Activated CD8-positive, alpha-beta memory T cell treated with anti-CD3 and anti-CD28 coated beads, Interleukin-2, amount 50 U/mL, for 4 hours (primary cell): ENCODE data around the gene FAM83F.
"Not testable (repeated sequence)": the region's sequence is repeated elsewhere in the genome, so short reads cannot be mapped to it uniquely, and the experiment has no call there.

Experiments
- DNase-seq: peaks from one replicate; pipeline ENCODE4 v3.0.0-alpha.2; 2020

FAM83F gene

GRCh38 chr22:39966470-39966869 is 28.3 kb upstream of the FAM83F start:
- DNase-seq: no peak

- DNase-seq: no peak
Measured at GRCh38 chr22:39967103-39967829, 27.5 kb upstream of the FAM83F start.

DNA sequence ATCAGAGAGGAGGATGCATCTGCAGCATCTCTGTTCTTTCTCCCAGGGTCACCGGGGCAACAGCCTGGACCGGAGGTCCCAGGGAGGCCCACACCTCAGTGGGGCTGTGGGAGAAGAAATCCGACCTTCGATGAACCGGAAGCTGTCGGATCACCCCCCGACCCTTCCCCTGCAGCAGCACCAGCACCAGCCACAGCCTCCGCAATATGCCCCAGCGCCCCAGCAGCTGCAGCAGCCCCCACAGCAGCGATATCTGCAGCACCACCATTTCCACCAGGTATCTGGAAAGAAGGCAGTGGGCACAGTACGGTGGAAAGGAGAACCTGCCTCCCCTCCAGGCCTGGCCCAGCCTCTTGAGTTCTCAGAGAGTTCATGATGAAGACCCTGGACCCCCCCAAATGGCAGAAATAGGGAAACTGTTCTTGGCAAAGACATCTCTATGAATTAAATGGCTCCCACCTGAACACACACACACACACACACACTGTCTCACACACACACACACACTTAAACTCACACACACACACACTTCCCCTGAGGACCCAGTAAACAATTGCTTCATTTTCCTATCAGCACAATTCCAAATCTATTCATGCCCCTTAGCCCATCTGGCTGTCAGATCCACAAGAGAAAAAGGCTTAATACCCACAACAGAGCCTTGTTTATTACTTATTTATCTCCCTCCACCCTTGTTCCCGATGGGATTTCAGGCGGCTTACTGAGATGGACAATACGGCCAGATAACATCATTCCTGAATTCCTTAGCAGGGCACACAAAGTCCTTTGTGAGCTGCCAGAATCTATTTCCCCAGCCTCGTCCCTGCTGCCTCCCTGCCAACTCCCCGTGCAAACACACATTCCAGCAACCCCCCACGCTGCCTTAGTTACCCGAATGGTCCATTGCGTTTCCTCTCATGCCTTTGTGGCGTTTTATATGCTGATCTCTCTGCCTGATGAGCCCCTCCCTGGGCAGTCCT is 26.5 kb upstream of the FAM83F start:
- DNase-seq: no peak

DNA sequence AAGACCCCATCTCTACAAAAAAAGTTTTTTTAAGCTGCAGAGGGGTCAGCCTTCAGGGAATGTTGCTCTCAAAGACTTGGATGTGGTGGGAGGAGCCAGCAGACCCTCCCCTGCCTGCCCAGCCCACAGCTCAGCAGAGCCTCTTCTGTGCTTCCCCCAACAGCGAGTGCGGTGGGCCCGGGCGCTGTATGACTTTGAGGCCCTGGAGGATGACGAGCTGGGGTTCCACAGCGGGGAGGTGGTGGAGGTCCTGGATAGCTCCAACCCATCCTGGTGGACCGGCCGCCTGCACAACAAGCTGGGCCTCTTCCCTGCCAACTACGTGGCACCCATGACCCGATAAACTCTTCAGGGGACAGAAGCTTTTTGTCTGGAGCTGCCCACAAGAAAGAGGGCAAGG is 24.0 kb upstream of the FAM83F start:
- no peak for DNase-seq

GRCh38 chr22:39972641-39973040 is 22.1 kb upstream of the FAM83F start:
- no peak for DNase-seq

DNA sequence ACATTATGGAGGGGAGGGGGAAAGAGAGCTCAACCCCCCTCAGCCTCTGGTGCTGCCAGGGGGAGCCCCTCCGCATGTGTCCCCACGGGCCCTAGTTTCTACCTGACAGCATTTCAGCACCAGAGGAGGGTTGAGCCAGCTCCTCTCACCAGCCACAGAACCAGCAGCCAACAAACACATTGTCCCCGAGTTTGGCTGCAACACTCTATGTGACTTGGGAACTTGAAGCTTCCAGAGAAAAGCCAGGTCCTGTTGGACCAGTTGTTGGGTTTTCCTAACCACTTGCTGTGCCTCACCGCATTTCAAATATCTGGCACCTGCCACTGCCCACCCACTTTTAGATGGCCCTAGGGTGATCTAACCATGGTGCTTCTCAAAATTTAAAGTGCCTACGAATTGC is 21.1 kb upstream of the FAM83F start:
- no peak for DNase-seq

DNA sequence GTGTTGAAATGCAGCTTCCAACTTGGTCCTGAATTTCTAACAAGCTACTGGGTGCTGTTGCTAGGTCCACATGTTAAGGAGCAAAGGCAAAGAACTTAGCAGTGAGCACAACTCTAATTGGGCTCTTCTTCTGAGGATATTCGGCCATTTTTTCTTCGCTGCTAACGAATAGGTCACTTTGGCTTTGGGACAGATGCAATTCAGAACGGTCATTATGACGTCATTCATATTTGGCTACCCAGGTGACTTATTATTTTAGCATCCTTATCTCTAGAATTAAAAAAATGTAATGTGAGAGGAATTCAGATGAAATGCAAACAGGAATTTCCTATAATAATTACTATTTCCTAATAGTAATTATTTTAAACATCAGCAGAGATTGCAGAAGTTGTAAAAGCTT is 20.7 kb upstream of the FAM83F start:
- no peak for DNase-seq

DNA sequence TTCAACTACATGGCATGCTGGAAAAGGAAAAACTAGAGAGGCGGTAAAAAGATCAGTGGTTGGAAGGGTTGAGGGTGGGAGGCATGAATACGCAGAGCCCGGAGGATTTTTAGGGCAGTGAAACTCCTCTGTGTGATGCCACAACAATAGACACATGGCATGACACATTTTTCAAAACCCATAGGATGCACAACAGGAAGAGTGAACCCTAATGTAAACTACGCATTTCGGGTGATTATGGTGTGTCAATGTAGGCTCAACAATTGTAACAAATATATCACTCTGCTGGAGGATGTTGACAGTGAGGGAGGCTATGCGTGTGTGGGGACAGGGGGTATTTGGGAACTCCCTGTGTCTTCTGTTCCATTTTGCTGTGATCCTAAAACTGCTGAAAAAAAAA is 15.7 kb upstream of the FAM83F start:
- no peak for DNase-seq

DNA sequence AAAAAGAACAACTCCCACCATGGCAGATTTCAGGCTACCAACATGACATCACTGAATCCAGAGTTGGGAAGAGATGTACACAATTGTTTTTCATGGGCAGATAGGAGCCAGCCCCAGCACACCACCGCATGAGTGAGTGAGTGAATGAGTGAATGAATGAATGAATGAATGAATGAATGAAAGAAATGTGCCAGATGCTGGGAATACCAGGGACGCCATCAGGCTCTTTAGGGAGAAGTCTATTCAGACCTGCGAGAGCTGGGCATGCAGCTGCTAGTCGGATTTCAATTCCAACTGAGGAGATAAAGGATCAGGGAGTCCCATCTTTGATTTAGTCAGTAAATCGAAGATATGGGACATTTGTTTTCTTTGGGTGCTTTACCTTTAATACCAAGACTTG is 15.3 kb upstream of the FAM83F start:
- DNase-seq: no peak

- no peak for DNase-seq
Measured at GRCh38 chr22:39980596-39980995, 14.2 kb upstream of the FAM83F start.

GRCh38 chr22:39983346-39983745 is 11.4 kb upstream of the FAM83F start:
- DNase-seq: no peak

- no peak for DNase-seq
Measured at GRCh38 chr22:39984006-39984405, 10.7 kb upstream of the FAM83F start.

DNA sequence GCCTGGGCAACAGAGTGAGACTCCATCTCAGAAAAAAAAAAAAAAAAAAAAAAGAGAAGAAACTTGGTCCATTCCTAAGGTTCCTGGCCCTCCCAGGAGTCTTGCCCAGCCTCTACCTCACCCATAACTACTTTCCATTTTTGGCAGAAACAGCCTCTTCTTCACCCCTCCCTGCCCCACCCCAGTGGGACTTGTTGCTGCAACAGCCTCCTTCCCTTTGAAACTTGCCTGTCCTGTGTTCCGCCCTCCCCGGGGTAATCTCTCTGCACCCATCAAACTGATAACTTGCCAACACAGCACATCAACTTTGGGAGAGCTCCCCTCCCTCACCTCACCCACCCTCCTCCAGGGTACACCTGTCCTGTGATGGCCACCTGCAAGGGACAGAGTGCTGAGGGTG is 10.0 kb upstream of the FAM83F start:
- DNase-seq: no peak

DNA sequence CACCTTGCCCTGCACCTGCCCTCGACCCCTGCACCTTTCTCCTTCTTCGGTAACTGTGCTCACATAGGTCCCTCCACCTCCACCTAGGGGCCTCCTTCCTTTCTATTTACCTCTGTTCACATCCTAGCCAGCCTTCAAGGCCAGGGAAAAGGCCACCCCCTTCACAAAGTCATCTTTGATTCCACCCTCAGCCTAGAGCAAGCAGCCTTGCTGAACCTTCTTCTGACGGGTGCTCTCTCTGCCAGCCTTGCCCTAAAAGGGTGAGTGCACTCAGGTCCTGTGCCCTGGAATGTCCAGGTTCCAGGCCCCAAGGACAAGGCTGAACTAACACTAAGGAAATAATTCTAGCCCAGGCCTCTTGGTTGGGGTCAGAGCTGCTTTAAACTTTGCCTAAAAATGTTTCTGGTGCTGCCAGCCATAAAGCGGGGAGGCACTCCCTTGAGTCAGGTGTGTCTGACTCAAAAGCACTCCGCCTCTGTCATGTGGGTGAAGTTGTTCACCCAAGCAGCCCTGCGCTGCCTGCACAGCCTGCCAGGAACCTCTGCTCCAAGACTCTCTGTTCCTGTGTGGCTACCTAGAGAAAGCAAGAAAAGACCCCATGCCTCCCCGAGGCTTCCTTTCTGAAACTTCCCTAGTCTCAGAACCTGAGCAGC is 9.2 kb upstream of the FAM83F start:
- DNase-seq: peak; percentile 37

- no peak for DNase-seq
Measured at GRCh38 chr22:39988386-39989114, 6.2 kb upstream of the FAM83F start.

DNA sequence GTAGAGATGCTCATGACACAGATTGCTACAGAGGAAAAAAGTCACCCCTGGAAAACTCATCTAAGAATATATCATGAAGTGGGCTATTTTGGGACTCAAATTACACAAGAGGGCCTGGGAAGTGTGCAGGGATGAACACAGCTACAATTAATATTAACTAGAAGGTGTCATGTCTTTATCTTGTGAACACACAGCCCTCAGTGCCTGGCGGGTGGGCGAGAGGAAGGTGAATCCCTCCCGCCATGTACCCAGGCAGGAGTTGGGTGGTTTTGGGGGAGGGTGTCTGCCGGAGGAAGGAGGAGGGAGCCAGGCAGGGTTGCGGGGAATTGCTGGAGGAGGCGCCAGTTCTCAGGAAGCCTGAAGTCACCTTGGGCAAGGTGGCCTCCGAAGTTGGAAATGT is 5.1 kb upstream of the FAM83F start:
- DNase-seq: no peak

GRCh38 chr22:39990686-39991085 is 4.1 kb upstream of the FAM83F start:
- DNase-seq: no peak

DNA sequence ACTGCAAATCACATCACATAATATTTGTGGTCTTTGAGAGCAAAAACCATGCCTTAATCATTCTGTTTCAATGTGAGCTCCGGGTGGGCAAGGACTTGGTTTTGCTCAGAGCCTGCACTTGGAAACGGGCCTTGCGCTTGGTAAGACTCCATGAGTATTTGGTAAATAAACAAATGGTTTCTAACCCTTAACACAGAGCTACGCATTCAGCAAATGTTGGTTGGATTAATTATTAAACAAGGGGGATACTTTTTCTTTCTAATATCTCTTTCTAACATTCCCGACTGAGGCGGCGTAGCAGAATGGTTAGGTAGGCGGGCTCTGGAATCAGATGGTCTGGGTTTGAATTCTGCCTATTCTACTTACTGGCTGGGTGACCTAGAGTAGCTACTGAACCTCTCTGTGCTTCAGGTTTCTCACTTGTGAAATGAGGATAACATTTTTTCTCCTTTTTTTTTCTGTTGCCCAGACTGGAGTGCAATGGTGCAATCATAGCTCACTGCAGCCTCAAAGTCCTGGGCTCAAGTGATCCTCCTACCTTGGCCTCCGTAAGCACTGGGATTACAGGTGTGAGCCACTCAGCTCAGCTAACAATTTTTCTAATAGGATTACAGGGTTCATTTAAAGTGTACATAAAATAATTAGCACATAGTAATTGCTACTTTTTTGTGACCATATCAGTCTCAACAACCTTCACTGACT is 3.4 kb upstream of the FAM83F start:
- no peak for DNase-seq

DNA sequence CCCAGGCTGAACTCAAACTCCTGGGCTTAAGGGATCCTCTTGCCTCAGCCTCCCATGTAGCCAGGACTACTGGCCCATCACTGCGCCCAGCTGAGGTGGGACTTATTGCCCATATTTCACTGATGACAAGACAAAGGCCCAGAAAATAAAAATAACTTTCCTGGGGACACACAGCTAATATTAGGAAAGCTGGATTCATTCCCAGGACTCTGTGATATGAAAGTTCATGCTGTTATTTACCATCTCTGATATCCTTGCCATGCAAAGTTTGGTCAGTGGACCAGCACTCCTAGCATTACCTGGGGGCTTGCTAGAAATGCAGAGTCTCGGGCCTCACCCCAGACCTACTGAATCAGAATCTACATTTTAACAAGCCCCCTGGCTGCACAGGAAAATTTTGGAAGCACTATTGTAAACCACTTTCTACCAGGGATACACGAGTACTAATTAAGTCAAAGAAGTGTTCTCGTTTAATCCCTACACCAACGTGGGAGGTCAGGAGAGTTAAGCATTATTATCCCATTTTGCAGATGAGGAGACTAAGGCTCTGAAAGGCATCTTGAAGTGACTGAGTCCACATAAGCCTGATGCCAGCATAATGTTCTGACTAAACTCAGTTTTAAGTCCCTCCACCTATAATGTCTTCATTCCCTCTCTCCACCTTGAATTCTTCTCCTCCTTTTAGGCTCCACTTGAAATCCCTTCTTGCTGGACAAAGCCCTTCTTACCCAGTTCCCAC is 2.5 kb upstream of the FAM83F start:
- DNase-seq: no peak

- DNase-seq: not testable (repeated sequence)
Measured at GRCh38 chr22:39992894-39993293, 1.9 kb upstream of the FAM83F start.

DNA sequence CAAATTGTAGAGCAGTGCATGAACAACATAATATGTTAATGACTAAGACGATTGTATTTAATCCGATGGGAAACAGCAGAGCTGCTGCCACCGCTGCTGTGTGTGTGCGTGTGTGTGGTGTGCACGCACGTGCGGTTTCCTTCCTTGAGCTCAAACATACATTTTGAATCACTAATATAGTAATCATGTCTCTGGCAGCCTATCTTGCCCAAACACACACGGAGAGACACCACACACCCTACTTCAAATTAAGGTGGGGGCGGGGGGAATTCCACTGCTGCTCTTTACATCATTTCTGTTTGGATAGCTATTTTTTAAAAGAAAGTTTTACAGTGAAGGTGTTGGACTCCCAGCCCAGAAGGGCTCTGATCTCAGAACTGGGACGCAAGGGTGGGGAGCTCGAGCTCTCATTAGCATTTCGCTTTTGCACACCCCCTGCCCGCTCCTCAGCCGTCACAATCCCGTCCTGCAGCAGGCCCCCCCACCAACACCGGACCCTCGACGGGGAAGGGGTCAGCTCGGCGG is 651 bp upstream of the FAM83F start:
- DNase-seq: peak; percentile 63
